Activated naive CD4-positive, alpha-beta T cell treated with anti-CD3 and anti-CD28 coated beads, Interleukin-2, amount 50 U/mL, for 24 hours (primary cell): ENCODE data around the gene ARHGEF4.
"Not testable (repeated sequence)": the region's sequence is repeated elsewhere in the genome, so short reads cannot be mapped to it uniquely, and the experiment has no call there.

ENCODE experiments used
- H3K27ac Mint-ChIP-seq: one replicate; pipeline ENCODE4 v1.8.0; 2021; ENCODE audit warnings: mild to moderate bottlenecking, mixed read lengths
- H3K27me3 Mint-ChIP-seq: one replicate; pipeline ENCODE4 v1.8.0; 2021; ENCODE audit warnings: mixed read lengths
- H3K36me3 Mint-ChIP-seq: one replicate; pipeline ENCODE4 v1.8.0; 2021; ENCODE audit warnings: mixed read lengths
- H3K4me1 Mint-ChIP-seq: one replicate; pipeline ENCODE4 v1.8.0; 2021; ENCODE audit warnings: mixed read lengths
- H3K4me3 Mint-ChIP-seq: one replicate; pipeline ENCODE4 v1.8.0; 2021; ENCODE audit warnings: mild to moderate bottlenecking, mixed read lengths
- H3K9me3 Mint-ChIP-seq: one replicate; pipeline ENCODE4 v1.8.0; 2021; ENCODE audit warnings: mixed read lengths

The ARHGEF4 gene

DNA sequence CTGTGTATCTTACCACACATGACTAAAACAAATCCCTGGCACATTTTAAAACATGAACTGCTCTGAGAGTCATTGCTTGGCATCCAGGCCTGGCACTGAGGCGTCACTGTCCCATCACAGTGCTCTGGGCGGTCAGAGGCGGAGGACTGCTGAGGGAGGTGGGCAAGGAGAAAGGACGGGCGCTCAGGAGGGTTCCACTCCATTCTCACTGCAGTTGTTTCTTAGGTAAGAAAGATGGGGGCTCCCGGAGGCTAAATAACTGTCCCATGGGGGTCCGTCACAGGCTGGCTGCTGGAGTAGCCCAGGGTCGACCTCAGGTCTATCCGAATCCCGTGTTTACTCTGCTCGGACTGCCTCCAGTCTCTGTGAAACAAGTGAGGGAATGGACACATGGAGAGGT, 139.0 kb downstream of the ARHGEF4 start:
- no peak overlapping the region for H3K4me3 Mint-ChIP-seq
- H3K4me1 Mint-ChIP-seq: no peaks in the 10 kb centered on the region
- no peaks in the 10 kb centered on the region for H3K9me3 Mint-ChIP-seq
- no peak overlapping the region for H3K27ac Mint-ChIP-seq
- H3K36me3 Mint-ChIP-seq: no peaks in the 10 kb centered on the region
- no peaks in the 10 kb centered on the region for H3K27me3 Mint-ChIP-seq

DNA sequence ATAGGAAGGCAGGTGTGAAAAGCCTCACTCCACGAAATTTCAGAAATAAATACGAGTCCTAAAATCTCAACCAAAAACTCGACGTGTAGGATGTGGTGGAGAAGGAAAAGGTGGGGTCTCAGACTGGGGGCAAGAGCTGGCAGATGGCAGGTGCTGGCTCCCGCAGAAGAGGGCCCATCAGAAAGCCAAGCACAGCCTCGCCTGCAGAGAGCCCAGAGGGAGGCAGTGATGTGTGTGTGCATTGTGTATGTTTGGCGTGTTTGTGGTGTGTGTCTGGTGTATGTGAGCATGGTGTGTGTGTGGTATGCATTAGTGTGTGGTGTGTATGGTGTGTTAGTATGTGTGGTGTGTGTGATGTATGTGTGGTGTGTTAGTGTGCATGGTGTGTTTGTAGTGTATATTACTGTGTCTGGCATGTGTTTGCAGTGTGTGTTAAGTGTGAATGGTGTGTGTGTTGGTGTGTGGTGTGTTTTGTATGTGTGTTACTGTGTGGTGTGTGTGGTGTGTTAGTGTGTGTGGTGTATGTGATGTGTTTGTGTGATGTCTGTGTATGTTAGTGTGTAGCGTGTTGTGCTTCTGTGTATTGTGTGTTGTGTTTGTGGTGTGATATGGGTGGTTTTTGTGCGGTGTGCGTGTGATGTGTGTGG, 140.0 kb downstream of the ARHGEF4 start:
- H3K4me3 Mint-ChIP-seq: no peak overlapping the region
- H3K27ac Mint-ChIP-seq: no peak overlapping the region
- H3K9me3 Mint-ChIP-seq: no peaks in the 10 kb centered on the region
- H3K4me1 Mint-ChIP-seq: no peaks in the 10 kb centered on the region
- no peaks in the 10 kb centered on the region for H3K27me3 Mint-ChIP-seq
- H3K36me3 Mint-ChIP-seq: no peaks in the 10 kb centered on the region

DNA sequence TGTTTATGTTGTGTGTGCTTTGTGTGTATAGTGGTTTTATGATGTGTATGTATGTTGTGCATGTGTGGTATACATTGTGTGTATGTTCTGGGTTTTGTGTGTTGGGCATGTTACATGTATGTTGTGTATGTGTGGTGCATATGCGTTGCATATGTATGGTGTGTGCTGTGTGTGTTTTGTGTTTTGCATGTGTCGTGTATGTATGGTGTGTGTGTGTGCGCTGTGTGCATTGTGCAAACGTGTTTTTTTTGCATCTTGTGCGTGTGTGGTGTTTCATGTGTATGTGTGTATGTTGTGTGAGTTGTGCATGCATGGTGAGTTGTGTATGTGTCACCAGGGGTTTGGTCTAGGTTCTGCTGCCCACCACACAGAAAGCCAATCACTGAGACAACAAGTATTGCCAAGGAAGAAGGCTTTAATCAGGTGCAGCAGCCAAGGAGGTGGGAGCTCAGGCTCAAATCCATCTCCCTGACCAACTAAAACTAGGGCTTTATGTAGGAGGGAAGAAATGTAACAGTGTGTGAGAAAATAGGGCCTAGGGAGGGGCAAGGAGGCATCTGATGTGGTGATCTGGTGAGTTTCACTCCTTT, 140.8 kb downstream of the ARHGEF4 start:
- no peaks in the 10 kb centered on the region for H3K36me3 Mint-ChIP-seq
- no peak overlapping the region for H3K4me3 Mint-ChIP-seq
- no peaks in the 10 kb centered on the region for H3K4me1 Mint-ChIP-seq
- H3K9me3 Mint-ChIP-seq: no peaks in the 10 kb centered on the region
- no peak overlapping the region for H3K27ac Mint-ChIP-seq
- H3K27me3 Mint-ChIP-seq: no peaks in the 10 kb centered on the region

DNA sequence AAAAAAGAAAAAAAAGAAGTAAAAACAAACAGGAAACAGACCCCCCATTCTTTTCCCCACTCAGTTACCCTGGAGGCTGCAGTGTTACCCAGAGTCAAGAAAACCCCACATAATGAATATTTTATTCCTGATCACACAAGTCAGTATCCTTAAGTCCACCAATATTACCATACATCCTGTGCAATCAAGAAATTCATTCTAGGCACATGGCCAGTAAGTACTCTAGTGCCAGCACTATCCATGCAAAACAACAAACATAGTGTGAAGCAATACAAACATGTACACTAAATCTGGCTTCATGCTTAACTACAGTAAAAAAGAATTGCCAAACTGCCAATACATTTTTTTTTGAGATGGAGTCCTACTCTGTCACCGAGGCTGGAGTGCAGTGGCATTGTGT, 145.0 kb downstream of the ARHGEF4 start:
- no peaks in the 10 kb centered on the region for H3K36me3 Mint-ChIP-seq
- no peak overlapping the region for H3K27ac Mint-ChIP-seq
- H3K4me1 Mint-ChIP-seq: no peaks in the 10 kb centered on the region
- no peaks in the 10 kb centered on the region for H3K9me3 Mint-ChIP-seq
- no peak overlapping the region for H3K4me3 Mint-ChIP-seq
- H3K27me3 Mint-ChIP-seq: no peaks in the 10 kb centered on the region

DNA sequence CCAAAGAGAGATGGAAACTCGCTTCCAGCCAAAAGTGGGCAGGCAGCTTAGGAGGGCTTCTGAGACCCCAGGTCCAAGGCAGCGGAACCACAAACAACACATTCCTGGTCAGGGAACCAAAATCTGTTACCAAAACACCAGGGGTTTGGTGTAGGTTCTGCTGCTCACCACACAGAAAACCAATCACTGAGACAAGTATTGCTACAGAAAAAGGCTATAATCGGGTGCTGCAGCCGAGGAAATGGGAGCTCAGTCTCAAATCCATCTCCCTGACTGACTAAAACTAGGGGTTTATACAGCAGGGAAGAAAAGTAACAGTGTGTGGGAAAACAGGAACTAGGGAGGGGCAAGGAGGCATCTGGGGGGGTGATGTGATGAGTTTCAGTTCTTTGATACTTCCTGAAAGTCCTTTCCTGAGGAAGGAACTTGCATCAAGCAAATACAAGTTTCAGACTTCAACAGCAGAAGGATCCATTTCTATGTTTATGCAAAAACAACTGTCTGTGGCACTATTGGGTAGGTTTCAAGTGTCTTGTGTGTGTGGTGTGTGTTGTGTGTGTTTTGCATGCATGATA, 148.6 kb downstream of the ARHGEF4 start:
- H3K4me3 Mint-ChIP-seq: no peak overlapping the region
- no peak overlapping the region for H3K27ac Mint-ChIP-seq
- H3K9me3 Mint-ChIP-seq: no peaks in the 10 kb centered on the region

DNA sequence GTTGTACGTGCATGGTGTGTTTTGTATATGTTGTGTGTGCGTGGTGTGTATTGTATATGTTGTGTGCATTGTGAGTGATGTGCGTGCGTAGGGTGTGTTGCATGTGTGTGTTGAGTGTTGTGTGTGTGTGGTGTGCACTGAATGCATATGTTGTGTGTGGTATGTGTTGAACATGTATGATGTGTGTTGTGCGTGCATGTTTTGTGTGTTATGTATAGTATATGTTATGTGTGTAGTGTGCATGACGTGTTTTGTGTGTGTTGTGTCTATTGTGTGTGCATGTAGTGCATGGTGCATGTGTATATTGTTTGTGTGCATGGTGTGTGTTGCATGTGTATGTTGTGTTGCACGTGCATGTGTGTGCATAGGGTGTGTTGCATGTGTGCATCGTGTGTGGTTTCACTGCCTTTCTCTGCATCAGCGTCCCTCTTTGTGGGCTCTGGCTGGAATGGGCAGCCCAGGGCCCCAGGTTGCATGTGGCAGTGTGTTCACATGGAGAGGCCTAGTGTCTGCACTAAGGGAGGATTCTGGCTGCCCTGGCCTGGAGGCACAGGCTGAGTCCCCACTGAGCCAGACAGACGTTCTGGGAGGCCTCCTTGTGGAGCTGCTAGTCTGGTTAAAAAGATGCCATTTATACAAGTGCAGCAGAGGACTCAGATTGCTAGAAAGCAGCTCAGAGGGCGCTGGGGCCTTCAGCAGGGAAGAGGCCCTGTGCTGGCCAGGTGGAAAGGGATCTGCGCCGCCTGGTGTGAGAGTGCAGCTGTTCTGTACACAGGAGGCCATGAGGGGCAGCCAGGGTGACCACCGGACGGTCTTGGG, 149.3 kb downstream of the ARHGEF4 start:
- no peaks in the 10 kb centered on the region for H3K4me1 Mint-ChIP-seq
- H3K4me3 Mint-ChIP-seq: no peak overlapping the region
- H3K9me3 Mint-ChIP-seq: no peaks in the 10 kb centered on the region
- no peaks in the 10 kb centered on the region for H3K27me3 Mint-ChIP-seq
- H3K36me3 Mint-ChIP-seq: no peaks in the 10 kb centered on the region
- no peak overlapping the region for H3K27ac Mint-ChIP-seq

More for the DNA sequence above, 148.6 kb downstream of the ARHGEF4 start:
- Mint-ChIP-seq H3K27me3 (no peaks in the 10 kb centered on the region), H3K4me1 (no peaks in the 10 kb centered on the region), H3K36me3 (no peaks in the 10 kb centered on the region)

DNA sequence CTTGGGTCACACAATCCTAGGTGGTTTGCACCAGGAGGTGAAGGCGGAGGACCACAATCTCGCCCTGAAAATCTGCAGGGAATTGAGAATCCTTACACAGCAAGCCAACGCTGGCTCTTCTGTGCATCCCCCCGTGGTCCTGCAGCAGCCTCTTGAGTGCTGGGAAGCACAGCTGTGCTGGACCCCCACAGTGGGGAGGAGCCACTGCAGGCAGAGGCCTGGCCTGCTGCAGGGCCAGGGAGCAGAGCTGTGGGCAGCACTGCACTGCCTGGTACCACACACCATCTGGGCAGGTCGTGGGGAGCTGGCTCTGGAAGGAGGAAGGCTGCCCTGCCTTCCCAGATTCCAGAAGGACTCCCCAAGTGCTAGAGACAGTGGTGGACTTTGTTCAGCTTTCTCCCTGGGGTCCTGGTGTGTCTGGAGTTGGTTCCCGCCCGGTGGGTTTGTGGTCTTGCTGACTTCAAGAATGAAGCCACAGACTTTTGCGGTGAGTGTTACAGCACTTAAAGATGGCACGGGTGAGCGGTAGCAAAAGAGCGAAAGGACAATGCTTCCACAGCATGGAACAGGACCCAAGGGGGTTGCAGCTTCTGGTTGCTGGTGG, 150.3 kb downstream of the ARHGEF4 start:
- H3K4me3 Mint-ChIP-seq: no peak overlapping the region
- H3K27ac Mint-ChIP-seq: no peak overlapping the region
- H3K36me3 Mint-ChIP-seq: no peaks in the 10 kb centered on the region
- H3K9me3 Mint-ChIP-seq: no peaks in the 10 kb centered on the region
- H3K27me3 Mint-ChIP-seq: no peaks in the 10 kb centered on the region
- no peaks in the 10 kb centered on the region for H3K4me1 Mint-ChIP-seq

DNA sequence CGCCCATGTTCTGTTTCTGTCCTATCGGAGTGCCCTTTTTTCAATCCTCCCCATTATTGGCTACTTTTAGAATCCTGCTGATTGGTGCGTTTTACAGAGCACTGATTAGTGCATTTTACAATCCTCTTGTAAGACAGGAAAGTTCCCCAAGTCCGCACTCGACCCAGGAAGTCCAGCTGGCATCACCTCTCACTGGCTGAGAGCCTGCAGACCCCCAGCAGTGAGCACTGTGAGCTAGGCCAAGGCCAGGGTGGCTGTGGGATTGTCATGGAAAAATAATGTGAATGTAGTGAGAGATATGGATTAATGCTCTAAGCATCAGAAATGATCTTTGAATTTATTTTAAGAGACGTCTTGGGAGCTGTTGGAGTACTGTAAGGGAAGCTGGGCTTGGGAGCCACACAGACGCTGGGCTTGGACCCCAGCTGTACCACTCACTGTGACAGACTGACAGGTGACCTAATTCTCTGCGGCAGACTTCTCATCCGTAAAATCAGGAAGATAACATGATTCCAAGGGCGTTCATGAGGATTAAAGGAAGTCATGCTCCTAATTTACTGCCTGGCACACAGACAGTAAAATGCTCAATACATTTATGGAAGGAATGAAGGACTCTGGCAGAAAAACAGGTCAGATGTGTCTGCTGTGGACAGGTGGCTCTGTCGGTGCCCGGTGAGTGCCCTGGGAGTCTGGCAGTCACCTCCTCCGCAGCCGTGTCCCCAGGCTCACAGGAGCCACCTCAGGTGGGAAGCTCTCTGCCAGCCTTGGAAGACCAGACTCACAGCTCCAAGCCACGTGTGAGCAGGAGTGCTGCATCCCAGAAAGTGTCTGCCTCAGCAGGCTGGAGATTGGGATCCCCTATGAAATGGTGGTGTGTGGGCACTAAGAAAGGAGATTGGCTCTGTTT, 151.1 kb downstream of the ARHGEF4 start:
- Mint-ChIP-seq H3K9me3 (no peaks in the 10 kb centered on the region), H3K4me3 (no peak overlapping the region), H3K4me1 (no peaks in the 10 kb centered on the region), H3K27me3 (no peaks in the 10 kb centered on the region), H3K36me3 (no peaks in the 10 kb centered on the region), H3K27ac (no peak overlapping the region)

DNA sequence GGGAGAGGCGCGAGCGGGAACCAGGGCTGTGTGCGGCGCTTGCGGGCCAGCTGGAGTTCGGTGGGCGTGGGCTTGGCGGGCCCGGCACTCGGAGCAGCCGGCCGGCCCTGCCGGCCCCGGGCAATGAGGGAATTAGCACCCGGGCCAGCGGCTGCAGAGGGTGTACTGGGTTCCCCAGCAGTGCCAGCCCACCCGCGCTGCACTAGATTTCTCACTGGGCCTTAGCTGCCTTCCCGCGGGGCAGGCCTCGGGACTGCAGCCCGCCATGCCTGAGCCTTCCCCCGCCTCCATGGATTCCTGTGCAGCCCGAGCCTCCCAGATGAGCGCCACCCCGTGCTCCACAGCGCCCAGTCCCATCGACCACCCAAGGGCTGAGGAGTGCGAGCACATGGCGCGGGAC, 154.7 kb downstream of the ARHGEF4 start:
- H3K27me3 Mint-ChIP-seq, H3K9me3 Mint-ChIP-seq, H3K27ac Mint-ChIP-seq, H3K4me3 Mint-ChIP-seq, H3K4me1 Mint-ChIP-seq, H3K36me3 Mint-ChIP-seq: not testable (repeated sequence)

DNA sequence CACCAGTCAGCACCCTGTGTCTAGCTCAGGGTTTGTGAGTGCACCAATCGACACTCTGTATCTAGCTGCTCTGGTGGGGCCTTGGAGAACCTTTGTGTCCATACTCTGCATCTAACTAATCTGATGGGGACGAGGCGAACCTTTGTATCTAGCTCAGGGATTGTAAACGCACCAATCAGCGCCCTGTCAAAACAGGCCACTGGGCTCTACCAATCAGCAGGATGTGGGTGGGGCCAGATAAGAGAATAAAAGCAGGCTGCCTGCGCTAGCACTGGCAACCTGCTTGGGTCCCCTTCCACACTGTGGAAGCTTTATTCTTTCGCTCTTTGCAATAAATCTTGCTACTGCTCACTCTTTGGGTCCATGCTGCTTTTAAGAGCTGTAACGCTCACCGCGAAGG, 155.3 kb downstream of the ARHGEF4 start:
- not testable (repeated sequence) for H3K27me3 Mint-ChIP-seq, H3K27ac Mint-ChIP-seq, H3K36me3 Mint-ChIP-seq, H3K4me1 Mint-ChIP-seq, H3K9me3 Mint-ChIP-seq, H3K4me3 Mint-ChIP-seq

DNA sequence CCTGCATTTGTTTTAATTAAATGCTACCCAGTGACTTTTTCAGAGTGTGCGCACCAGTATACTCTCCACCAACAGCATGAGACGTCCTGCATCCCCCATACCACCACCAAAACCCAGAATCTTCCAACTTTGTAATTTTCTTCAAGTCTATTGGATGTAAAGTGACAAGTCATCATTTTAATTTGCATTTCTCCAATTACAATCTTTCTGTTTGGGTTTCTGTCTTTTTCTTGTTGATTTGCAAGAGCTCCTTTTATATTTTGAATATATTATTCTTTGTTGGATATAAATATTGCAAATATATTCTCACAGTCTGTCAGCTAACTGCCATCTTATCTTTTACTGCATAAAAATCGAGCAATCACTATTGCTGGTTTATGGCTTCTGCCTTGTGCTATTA, 160.0 kb downstream of the ARHGEF4 start:
- Mint-ChIP-seq H3K4me3 (no peak overlapping the region), H3K27me3 (peaks cover 10% of the 10 kb centered on the region), H3K36me3 (no peaks in the 10 kb centered on the region), H3K4me1 (no peaks in the 10 kb centered on the region), H3K9me3 (no peaks in the 10 kb centered on the region), H3K27ac (no peak overlapping the region)

DNA sequence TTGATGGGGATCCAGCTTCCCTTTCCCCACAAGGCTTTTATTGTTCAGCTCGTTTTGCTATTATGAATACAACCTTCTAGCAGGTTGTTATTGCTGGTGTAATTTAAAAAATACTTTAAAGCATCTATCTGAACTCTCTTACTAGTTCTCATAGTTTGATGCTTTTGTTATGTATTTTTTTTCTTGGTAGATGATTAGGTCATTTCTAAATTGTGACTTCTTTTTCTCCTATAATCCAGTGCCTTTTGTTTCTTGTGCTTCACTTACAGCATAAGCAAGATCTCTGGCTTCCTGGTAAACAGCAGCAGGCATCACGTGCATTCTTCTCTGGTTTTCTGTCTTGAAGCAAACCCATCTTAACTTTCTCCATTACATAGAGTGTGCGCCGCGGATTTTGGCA, 160.5 kb downstream of the ARHGEF4 start:
- Mint-ChIP-seq H3K4me3 (no peak overlapping the region), H3K36me3 (no peaks in the 10 kb centered on the region), H3K27ac (no peak overlapping the region), H3K9me3 (no peaks in the 10 kb centered on the region), H3K27me3 (peaks cover 11% of the 10 kb centered on the region), H3K4me1 (no peaks in the 10 kb centered on the region)

DNA sequence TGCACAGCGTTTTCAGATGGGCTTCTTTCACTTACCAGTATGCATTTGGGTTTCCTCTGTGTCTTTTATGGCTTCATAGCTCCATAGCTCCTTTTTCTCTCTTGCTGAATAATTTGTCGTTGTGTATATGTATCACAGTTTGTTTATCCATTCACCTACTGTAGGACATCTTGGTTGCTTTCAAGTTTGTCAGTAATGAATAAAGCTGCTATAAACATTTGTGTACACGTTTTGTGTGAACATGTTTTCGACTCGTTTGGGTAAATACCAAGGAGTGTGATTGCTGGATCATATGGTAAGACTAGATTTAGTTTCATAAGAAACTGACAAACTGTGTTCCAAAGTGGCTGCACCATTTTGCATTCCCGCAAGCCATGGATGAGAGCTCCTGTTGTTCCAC, 161.8 kb downstream of the ARHGEF4 start:
- H3K4me3 Mint-ChIP-seq: no peak overlapping the region
- no peaks in the 10 kb centered on the region for H3K4me1 Mint-ChIP-seq
- H3K27ac Mint-ChIP-seq: no peak overlapping the region
- H3K36me3 Mint-ChIP-seq: no peaks in the 10 kb centered on the region
- H3K9me3 Mint-ChIP-seq: no peaks in the 10 kb centered on the region
- H3K27me3 Mint-ChIP-seq: peaks cover 16% of the 10 kb centered on the region

DNA sequence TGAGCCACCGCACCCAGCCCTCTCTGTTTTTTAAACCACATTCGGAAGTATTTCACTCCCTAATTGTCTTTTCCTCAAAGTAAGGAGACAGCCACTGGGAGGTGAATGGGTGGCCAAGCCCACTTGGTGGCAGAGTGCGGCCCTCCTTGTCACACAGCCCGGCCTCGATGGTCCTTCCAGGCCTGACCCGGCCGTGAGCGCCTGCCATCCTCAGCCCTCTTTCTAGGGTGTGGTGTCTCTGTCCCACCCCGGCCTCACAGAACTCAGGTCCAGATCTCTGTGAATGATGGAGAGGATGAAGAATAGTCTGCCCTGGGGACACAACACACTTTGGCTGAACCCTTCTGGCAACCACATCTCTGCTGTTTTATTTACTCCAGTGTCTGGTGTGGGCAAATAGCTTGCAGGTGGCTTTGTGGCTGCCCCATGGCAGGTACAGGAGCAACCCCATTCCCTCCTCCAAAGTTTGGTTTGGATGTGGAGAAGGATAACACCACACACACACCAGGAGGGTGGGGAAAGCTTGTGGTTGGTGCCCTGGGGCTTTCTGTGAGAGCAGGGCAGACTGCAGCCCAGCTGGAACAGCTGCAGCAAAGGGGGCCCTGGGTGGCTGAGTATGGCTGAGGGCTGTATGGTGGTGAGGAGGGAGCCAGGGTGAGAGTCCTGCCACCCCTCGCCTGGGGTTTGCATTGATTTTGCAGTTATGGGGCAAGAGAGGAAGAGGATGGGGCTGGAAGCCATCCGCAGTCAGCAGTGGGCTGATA, 167.9 kb downstream of the ARHGEF4 start:
- Mint-ChIP-seq H3K4me1 (no peaks in the 10 kb centered on the region), H3K9me3 (no peaks in the 10 kb centered on the region), H3K4me3 (no peak overlapping the region), H3K36me3 (no peaks in the 10 kb centered on the region), H3K27ac (no peak overlapping the region), H3K27me3 (peaks cover 12% of the 10 kb centered on the region)
